Mucosa of rectum (tissue), 2 donors: ENCODE results near the gene DCAF7.

Experiments used
- H3K27ac ChIP-seq, 2 donors: one replicate each; pipeline ENCODE4 v1.7.0; 2013; ENCODE audit warnings: inconsistent platforms in 2 of 2, low read depth in 2 of 2, low read length in 2 of 2
- H3K27me3 ChIP-seq, 2 donors: one replicate each; pipeline ENCODE4 v1.7.0; 2013; ENCODE audit warnings: low read length in 2 of 2; ENCODE audit not compliant: control insufficient read depth in 2 of 2, insufficient read depth in 2 of 2
- H3K36me3 ChIP-seq, 2 donors: one replicate each; pipeline ENCODE4 v1.7.0; 2013; ENCODE audit warnings: low read length in 2 of 2; ENCODE audit not compliant: control insufficient read depth in 2 of 2, insufficient read depth in 2 of 2
- H3K4me1 ChIP-seq, 2 donors: one replicate each; pipeline ENCODE4 v1.7.0; 2013; ENCODE audit warnings: low read length in 2 of 2, mild to moderate bottlenecking in 1 of 2; ENCODE audit not compliant: control insufficient read depth in 2 of 2, insufficient read depth in 2 of 2
- H3K4me3 ChIP-seq, 2 donors: one replicate each; pipeline ENCODE4 v1.7.0; 2013; ENCODE audit warnings: low read length in 2 of 2
- H3K9ac ChIP-seq, 2 donors: one replicate each; pipeline ENCODE4 v1.7.0; 2013; ENCODE audit warnings: low read length in 2 of 2, low read depth in 1 of 2, mild to moderate bottlenecking in 1 of 2
- H3K9me3 ChIP-seq, 2 donors: one replicate each; pipeline ENCODE4 v1.7.0; 2013; ENCODE audit warnings: low read length in 2 of 2; ENCODE audit not compliant: control insufficient read depth in 2 of 2
- donor health status: healthy.
- donor health status: Normal muscosa, but diverticular disease.

Gene DCAF7

GRCh38 chr17:63563339-63563738 is 13.1 kb downstream of the DCAF7 start:
- Histone ChIP-seq H3K4me1 (no peaks in the 10 kb centered on the region), H3K9ac (no peak overlapping the region), H3K27me3 (no peaks in the 10 kb centered on the region), H3K36me3 (no peaks in the 10 kb centered on the region), H3K27ac (no peak overlapping the region), H3K4me3 (no peak overlapping the region), H3K9me3 (no peaks in the 10 kb centered on the region)

- Histone ChIP-seq H3K4me1 (no peaks in the 10 kb centered on the region), H3K9me3 (no peaks in the 10 kb centered on the region), H3K27me3 (no peaks in the 10 kb centered on the region), H3K36me3 (peaks cover 0 to 3% of the 10 kb centered on the region in 2 donors), H3K27ac (no peak overlapping the region), H3K9ac (no peak overlapping the region), H3K4me3 (no peak overlapping the region)
These were observed 14.3 kb downstream of the DCAF7 start for GRCh38 chr17:63564562-63564961.

- Histone ChIP-seq H3K36me3 (peaks cover 0 to 3% of the 10 kb centered on the region in 2 donors), H3K4me1 (no peaks in the 10 kb centered on the region), H3K9me3 (no peaks in the 10 kb centered on the region), H3K27ac (no peak overlapping the region), H3K27me3 (no peaks in the 10 kb centered on the region), H3K4me3 (no peak overlapping the region), H3K9ac (no peak overlapping the region)
These were observed 17.0 kb downstream of the DCAF7 start for GRCh38 chr17:63567229-63567628.

GRCh38 chr17:63568563-63568962 is 18.3 kb downstream of the DCAF7 start:
- no peaks in the 10 kb centered on the region for H3K27me3 ChIP-seq
- no peak overlapping the region for H3K9ac ChIP-seq
- H3K4me3 ChIP-seq = no peak overlapping the region
- H3K27ac ChIP-seq = no peak overlapping the region
- no peaks in the 10 kb centered on the region for H3K4me1 ChIP-seq
- H3K36me3 ChIP-seq = peaks cover 0 to 3% of the 10 kb centered on the region in 2 donors
- no peaks in the 10 kb centered on the region for H3K9me3 ChIP-seq

- Histone ChIP-seq H3K27ac (no peak overlapping the region), H3K9ac (no peak overlapping the region), H3K4me3 (no peak overlapping the region), H3K36me3 (peaks cover 0 to 3% of the 10 kb centered on the region in 2 donors), H3K27me3 (no peaks in the 10 kb centered on the region), H3K9me3 (no peaks in the 10 kb centered on the region), H3K4me1 (no peaks in the 10 kb centered on the region)
These were observed 21.5 kb downstream of the DCAF7 start for GRCh38 chr17:63571632-63572310.

- no peak overlapping the region for H3K27ac ChIP-seq
- H3K27me3 ChIP-seq = no peaks in the 10 kb centered on the region
- H3K9ac ChIP-seq = no peak overlapping the region
- peaks cover 3 to 9% of the 10 kb centered on the region in 2 donors for H3K36me3 ChIP-seq
- no peaks in the 10 kb centered on the region for H3K4me1 ChIP-seq
- no peak overlapping the region for H3K4me3 ChIP-seq
- no peaks in the 10 kb centered on the region for H3K9me3 ChIP-seq
These were observed 23.4 kb downstream of the DCAF7 start for GRCh38 chr17:63573634-63574033.

- no peak overlapping the region for H3K9ac ChIP-seq
These were observed 27.9 kb downstream of the DCAF7 start for GRCh38 chr17:63578027-63578768.

GRCh38 chr17:63578769-63579111 is 28.5 kb downstream of the DCAF7 start:
- Histone ChIP-seq H3K36me3 (peaks cover 33 to 50% of the 10 kb centered on the region in 2 donors), H3K9ac (no peak overlapping the region), H3K9me3 (no peaks in the 10 kb centered on the region), H3K27me3 (no peaks in the 10 kb centered on the region), H3K4me1 (no peaks in the 10 kb centered on the region), H3K4me3 (no peak overlapping the region), H3K27ac (no peak overlapping the region)

More at GRCh38 chr17:63578027-63578768, 27.9 kb downstream of the DCAF7 start:
- H3K27ac ChIP-seq = no peak overlapping the region
- H3K27me3 ChIP-seq = no peaks in the 10 kb centered on the region
- no peaks in the 10 kb centered on the region for H3K9me3 ChIP-seq
- H3K36me3 ChIP-seq = peaks cover 28 to 45% of the 10 kb centered on the region in 2 donors
- no peak overlapping the region for H3K4me3 ChIP-seq
- no peaks in the 10 kb centered on the region for H3K4me1 ChIP-seq

- no peak overlapping the region for H3K27ac ChIP-seq
- H3K36me3 ChIP-seq = peaks cover 36 to 54% of the 10 kb centered on the region in 2 donors
These were observed 29.4 kb downstream of the DCAF7 start for GRCh38 chr17:63579633-63580032.

GRCh38 chr17:63587770-63588169 is 37.5 kb downstream of the DCAF7 start:
- no peak overlapping the region for H3K4me3 ChIP-seq
- no peaks in the 10 kb centered on the region for H3K9me3 ChIP-seq
- H3K27ac ChIP-seq = no peak overlapping the region
- no peaks in the 10 kb centered on the region for H3K4me1 ChIP-seq
- no peaks in the 10 kb centered on the region for H3K27me3 ChIP-seq
- H3K36me3 ChIP-seq = peaks cover 59 to 75% of the 10 kb centered on the region in 2 donors
- no peak overlapping the region for H3K9ac ChIP-seq

More at GRCh38 chr17:63579633-63580032, 29.4 kb downstream of the DCAF7 start:
- no peaks in the 10 kb centered on the region for H3K9me3 ChIP-seq
- no peak overlapping the region for H3K9ac ChIP-seq
- no peak overlapping the region for H3K4me3 ChIP-seq
- H3K4me1 ChIP-seq = no peaks in the 10 kb centered on the region
- H3K27me3 ChIP-seq = no peaks in the 10 kb centered on the region
